HepG2 (cell line): ENCODE data around the gene PXYLP1. TPM values are rescaled to one million over a fixed set of nuclear protein-coding genes. Genes with fewer than 3 reads are reported as not detected.

Source experiments
- BCLAF1 ChIP-seq: fragments of 450-650 bp; IDR thresholded peaks from 2 replicates; pipeline ENCODE4 v1.6.1; 2017; ENCODE audit warnings: mild to moderate bottlenecking
- GATA4 ChIP-seq: sonication (generic); IDR thresholded peaks from 2 replicates; pipeline ENCODE4 v1.6.1; 2016; ENCODE audit warnings: antibody characterized with exemption, low read depth, borderline replicate concordance
- IKZF1 ChIP-seq: fragments of 450-650 bp; IDR thresholded peaks from 2 replicates; pipeline ENCODE4 v1.7.1; 2016
- LRRFIP1 ChIP-seq: sonication (generic); formaldehyde crosslinking; conservative IDR thresholded peaks from 2 replicates; pipeline ENCODE4 v1.4.0; 2020; ENCODE audit warnings: missing genetic modification reagents
- PCBP1 ChIP-seq: fragments of 200-400 bp; formaldehyde crosslinking; IDR thresholded peaks from 2 replicates; pipeline ENCODE4 v1.6.1; 2017; ENCODE audit warnings: mild to moderate bottlenecking, low read depth, low read length, borderline replicate concordance
- SRSF4 ChIP-seq: fragments of 200-400 bp; formaldehyde crosslinking; IDR thresholded peaks from one replicate; pipeline ENCODE4 v1.6.1; 2018; ENCODE audit warnings: mild to moderate bottlenecking, low read depth, low read length, moderate library complexity; ENCODE audit not compliant: poor library complexity, severe bottlenecking
- THAP9 ChIP-seq: sonication (generic); formaldehyde crosslinking; IDR thresholded peaks from 2 replicates; pipeline ENCODE4; 2020; ENCODE audit warnings: missing genetic modification reagents, mild to moderate bottlenecking, borderline replicate concordance
- ZFP36 ChIP-seq: fragments of 150-350 bp; IDR thresholded peaks from 2 replicates; pipeline ENCODE4 v1.6.1; 2018; ENCODE audit warnings: borderline replicate concordance, low read length, low read depth; ENCODE audit not compliant: partially characterized antibody
- ZNF547 ChIP-seq: sonication (generic); formaldehyde crosslinking; IDR thresholded peaks from 2 replicates; pipeline ENCODE4 v1.5.1; 2020; ENCODE audit warnings: mild to moderate bottlenecking, missing genetic modification reagents
- ZNF615 ChIP-seq: sonication (generic); formaldehyde crosslinking; IDR thresholded peaks from 2 replicates; pipeline ENCODE4 v1.5.0; 2020; ENCODE audit warnings: mild to moderate bottlenecking, missing genetic modification reagents, borderline replicate concordance
- polyA plus RNA-seq, 8 experiments: library from polyadenylated mRNA; depleted of rRNA in 3 of 8; stranded (reverse) in 7 of 8; unstranded in 1 of 8; fragments of >200 nt; fragmentation: Illumina TruSeq in 4 of 8; extraction: Trizol in 4 of 8; gene quantifications; 2 replicates each; pipeline versions ENCODE4 v1.2.1 to v1.2.3, GENCODE V29; 2011 to 2016; ENCODE audit warnings: low read depth in 4 of 8, missing spikeins in 1 of 8, mixed read lengths in 1 of 8; ENCODE audit not compliant: insufficient read depth in 1 of 8
- total RNA-seq, 5 experiments: library from RNA; depleted of rRNA; stranded (reverse); fragments of >200 nt; fragmentation: Illumina TruSeq; extraction: Trizol; gene quantifications; 2 replicates each; pipeline ENCODE4 v1.2.3, GENCODE V29; 2016; ENCODE audit warnings: low read depth in 1 of 5
- TF ChIP-seq, protein P1 (sequence below): sonication (generic); formaldehyde crosslinking; IDR thresholded peaks from 2 replicates; pipeline ENCODE4 v1.8.1; 2023; ENCODE audit warnings: mild to moderate bottlenecking, moderate library complexity, missing genetic modification reagents

The PXYLP1 gene
- total and polyA plus RNA-seq, 2 of the 13 experiments (the other 11 are each of a cell fraction or from before 2014, with no cell fraction given), result 4.9 to 8.1 TPM

- TF ChIP-seq ZFP36, result no peak
- no peak for TF ChIP-seq GATA4
- peak; percentile 82 for TF ChIP-seq ZNF547 (CRISPR knock-in tag)
- TF ChIP-seq IKZF1, result no peak
- peak; percentile 90; the same call in 1 of the 2 replicates for TF ChIP-seq PCBP1
- TF ChIP-seq SRSF4, result no peak
- TF ChIP-seq THAP9 (CRISPR knock-in tag), result peak; percentile 90; the same call in 1 of the 2 replicates
- TF ChIP-seq LRRFIP1 (CRISPR knock-in tag), result no peak
- no peak for TF ChIP-seq BCLAF1
- TF ChIP-seq ZNF615, result no peak
- TF ChIP-seq, protein P1, sequence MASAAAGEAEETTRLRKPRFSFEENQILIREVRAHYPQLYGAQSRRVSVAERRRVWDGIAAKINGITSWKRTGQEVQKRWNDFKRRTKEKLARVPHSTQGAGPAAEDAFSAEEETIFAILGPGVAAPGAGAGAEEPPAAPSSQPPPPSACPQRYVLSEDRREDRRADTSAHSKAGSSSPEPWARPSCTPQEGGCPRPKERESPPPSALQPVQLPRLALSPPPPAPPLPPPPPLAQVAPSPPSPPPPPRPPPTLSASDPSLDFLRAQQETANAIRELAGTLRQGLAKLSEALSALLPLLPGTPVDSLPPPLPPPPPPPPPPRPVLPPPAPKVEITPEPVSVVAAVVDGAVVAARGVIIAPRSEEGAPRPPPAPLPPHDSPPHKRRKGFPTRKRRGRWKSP (CRISPR knock-in tag), result peak; percentile 50; the same call in 1 of the 2 replicates
Measured at GRCh38 chr3:141311496-141312353, 80.1 kb downstream of the PXYLP1 start (continued).
